ENCODE measurements around the gene KIF21B.

The KIF21B gene

GRCh38 chr1:200990114-200990513, 33.4 kb downstream of the KIF21B start:
- no peak overlapping the region for H3K27ac ChIP-seq
- no peak for DNase-seq
- in situ Hi-C loops (cut with HindIII; ENCODE audit: low pct_ligation_motif_present, low sequenced_read_pairs), result no loop called here
- H3K27me3 ChIP-seq (replicated peaks), result no peaks in the 10 kb centered on the region
- TF ChIP-seq CTCF (IDR thresholded peaks at IDR 0.05; ENCODE audit: low read depth, low read length, missing control alignments), result no peak
- H3K4me3 ChIP-seq (ENCODE audit: low read depth, low read length), result no peak overlapping the region
- H3K36me3 ChIP-seq (replicated peaks), result no peaks in the 10 kb centered on the region

- H3K27me3 ChIP-seq (replicated peaks), result no peaks in the 10 kb centered on the region
- H3K36me3 ChIP-seq (replicated peaks), result no peaks in the 10 kb centered on the region
- no peak for TF ChIP-seq CTCF (IDR thresholded peaks at IDR 0.05; ENCODE audit: low read depth, low read length, missing control alignments)
- in situ Hi-C loops (cut with HindIII; ENCODE audit: low pct_ligation_motif_present, low sequenced_read_pairs), result no loop called here
- DNase-seq, result no peak
- H3K4me3 ChIP-seq (ENCODE audit: low read depth, low read length), result no peak overlapping the region
- H3K27ac ChIP-seq, result no peak overlapping the region
Measured at GRCh38 chr1:200989337-200989736, 34.2 kb downstream of the KIF21B start.

GRCh38 chr1:200988693-200989092, 34.8 kb downstream of the KIF21B start:
- in situ Hi-C loops (cut with HindIII; ENCODE audit: low pct_ligation_motif_present, low sequenced_read_pairs), result no loop called here
- Histone ChIP-seq H3K27ac (no peak overlapping the region), H3K36me3 (replicated peaks) (no peaks in the 10 kb centered on the region), H3K4me3 (ENCODE audit: low read depth, low read length) (no peak overlapping the region), H3K27me3 (replicated peaks) (no peaks in the 10 kb centered on the region)
- DNase-seq, result no peak
- TF ChIP-seq CTCF (IDR thresholded peaks at IDR 0.05; ENCODE audit: low read depth, low read length, missing control alignments), result no peak

- no peaks in the 10 kb centered on the region for H3K36me3 ChIP-seq (replicated peaks)
- no peak overlapping the region for H3K4me3 ChIP-seq (ENCODE audit: low read depth, low read length)
- in situ Hi-C loops (cut with HindIII; ENCODE audit: low pct_ligation_motif_present, low sequenced_read_pairs), result no loop called here
- DNase-seq, result no peak
- no peak overlapping the region for H3K27ac ChIP-seq
- TF ChIP-seq CTCF (IDR thresholded peaks at IDR 0.05; ENCODE audit: low read depth, low read length, missing control alignments), result no peak
- no peaks in the 10 kb centered on the region for H3K27me3 ChIP-seq (replicated peaks)
Measured at GRCh38 chr1:200985481-200985880, 38.0 kb downstream of the KIF21B start.

GRCh38 chr1:200983035-200983561, 40.4 kb downstream of the KIF21B start:
- no peak for DNase-seq
- H3K27me3 ChIP-seq (replicated peaks), result no peaks in the 10 kb centered on the region
- in situ Hi-C loops (cut with HindIII; ENCODE audit: low pct_ligation_motif_present, low sequenced_read_pairs), result no loop called here

More at GRCh38 chr1:200983035-200983561, 40.4 kb downstream of the KIF21B start:
- H3K36me3 ChIP-seq (replicated peaks), result no peaks in the 10 kb centered on the region
- H3K27ac ChIP-seq, result no peak overlapping the region
- H3K4me3 ChIP-seq (ENCODE audit: low read depth, low read length), result no peak overlapping the region
- no peak for TF ChIP-seq CTCF (IDR thresholded peaks at IDR 0.05; ENCODE audit: low read depth, low read length, missing control alignments)
